NCI-H69 (cell line): ENCODE results near the gene LPCAT3.
"Not testable (repeated sequence)": the region's sequence is repeated elsewhere in the genome, so short reads cannot be mapped to it uniquely, and the experiment has no call there.

Source experiments
- DNase-seq: peaks from one replicate; lab custom pipeline; 2025; lab: John Stamatoyannopoulos, UW

Gene LPCAT3

GRCh38 chr12:7037411-7037810 is 19.1 kb upstream of the LPCAT3 start:
- peak; percentile 44 for DNase-seq

GRCh38 chr12:7035463-7035862 is 17.2 kb upstream of the LPCAT3 start:
- DNase-seq: no peak

- DNase-seq: no peak
Measured at GRCh38 chr12:7034464-7034863, 16.2 kb upstream of the LPCAT3 start.

GRCh38 chr12:7032990-7033389 is 14.7 kb upstream of the LPCAT3 start:
- DNase-seq: no peak

GRCh38 chr12:7031306-7031705 is 13.0 kb upstream of the LPCAT3 start:
- no peak for DNase-seq

- DNase-seq: no peak
Measured at GRCh38 chr12:7026854-7027253, 8.6 kb upstream of the LPCAT3 start.

GRCh38 chr12:7023114-7023513 is 4.8 kb upstream of the LPCAT3 start:
- no peak for DNase-seq

GRCh38 chr12:7021956-7022355 is 3.7 kb upstream of the LPCAT3 start:
- no peak for DNase-seq

- DNase-seq: peak; percentile 69
Measured at GRCh38 chr12:7019043-7019569, 830 bp upstream of the LPCAT3 start.

GRCh38 chr12:7017870-7018349 is 366 bp downstream of the LPCAT3 start:
- DNase-seq: peak; percentile 89

- DNase-seq: no peak
Measured at GRCh38 chr12:7016958-7017571, 1.2 kb downstream of the LPCAT3 start.

- DNase-seq: no peak
Measured at GRCh38 chr12:7015555-7016370, 2.5 kb downstream of the LPCAT3 start.

GRCh38 chr12:7013101-7013500 is 5.2 kb downstream of the LPCAT3 start:
- no peak for DNase-seq

- no peak for DNase-seq
Measured at GRCh38 chr12:7012024-7012607, 6.2 kb downstream of the LPCAT3 start.

GRCh38 chr12:7011398-7011797 is 6.9 kb downstream of the LPCAT3 start:
- not testable (repeated sequence) for DNase-seq

GRCh38 chr12:7009512-7009911 is 8.8 kb downstream of the LPCAT3 start:
- no peak for DNase-seq

GRCh38 chr12:7008864-7009263 is 9.4 kb downstream of the LPCAT3 start:
- DNase-seq: no peak

- no peak for DNase-seq
Measured at GRCh38 chr12:7006639-7007038, 11.6 kb downstream of the LPCAT3 start.

GRCh38 chr12:7005311-7005710 is 13.0 kb downstream of the LPCAT3 start:
- no peak for DNase-seq

GRCh38 chr12:7004840-7005239 is 13.4 kb downstream of the LPCAT3 start:
- DNase-seq: no peak

GRCh38 chr12:7004287-7004803 is 13.9 kb downstream of the LPCAT3 start:
- no peak for DNase-seq

GRCh38 chr12:7001921-7002591 is 16.2 kb downstream of the LPCAT3 start:
- no peak for DNase-seq
